22Rv1 (cell line): ENCODE results near the gene ABCC9.

Experiments
- CTCF ChIP-seq: fragments of 450-650 bp; IDR thresholded peaks from 2 replicates; pipeline ENCODE4 v1.5.1; 2017; ENCODE audit warnings: mild to moderate bottlenecking
- ZFX ChIP-seq: fragments of 450-650 bp; IDR thresholded peaks from 2 replicates; pipeline ENCODE4 v1.6.1; 2017; ENCODE audit warnings: antibody characterized with exemption, borderline replicate concordance

GRCh38 chr12:21774358-21775132 is 166.7 kb downstream of the ABCC9 start, which contains the start of gene KCNJ8:
- no peak for TF ChIP-seq CTCF
- TF ChIP-seq ZFX = no peak
